Stimulated activated naive CD4-positive, alpha-beta T cell treated with Interleukin-2 at 50 U/mL for 16 hours (primary cell): ENCODE results near the gene MOB3C.

Experiments used
- DNase-seq: peaks from one replicate; lab custom pipeline; 2025; lab: John Stamatoyannopoulos, UW

Gene MOB3C

DNA sequence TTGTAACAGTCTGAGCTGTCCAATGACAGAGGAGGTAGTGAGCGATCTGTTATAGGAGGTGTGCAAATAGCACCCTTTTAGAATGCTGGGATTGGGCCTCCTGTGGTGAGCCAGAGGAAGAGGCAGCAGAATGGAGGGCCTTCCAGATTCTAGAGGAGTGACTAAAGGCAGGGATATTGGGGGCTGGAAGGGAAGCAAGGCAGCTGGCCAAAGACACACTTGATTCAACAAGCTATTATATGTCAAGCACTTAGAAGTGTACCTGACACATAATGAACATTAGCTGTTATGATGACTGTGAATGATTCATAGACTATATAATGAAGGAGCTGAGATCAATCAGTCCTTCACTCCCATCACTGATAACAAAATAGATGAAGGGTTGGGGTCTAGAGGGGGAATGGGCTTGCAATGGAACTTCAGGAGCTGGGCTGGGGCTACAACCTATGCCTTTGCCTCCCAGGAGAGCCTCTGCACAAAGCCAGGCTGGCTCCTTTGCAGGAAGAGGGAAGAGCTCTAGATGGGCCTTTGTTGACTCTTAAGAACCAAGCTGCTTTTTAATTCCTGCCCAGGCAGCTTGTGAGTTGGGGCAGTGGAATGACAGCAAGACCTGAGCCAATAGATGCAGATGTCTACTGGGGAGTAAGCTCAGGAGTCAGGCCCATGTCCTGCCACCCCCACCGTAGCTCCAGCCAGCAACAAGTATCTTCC is 10.2 kb downstream of the MOB3C start:
- DNase-seq, result no peak

DNA sequence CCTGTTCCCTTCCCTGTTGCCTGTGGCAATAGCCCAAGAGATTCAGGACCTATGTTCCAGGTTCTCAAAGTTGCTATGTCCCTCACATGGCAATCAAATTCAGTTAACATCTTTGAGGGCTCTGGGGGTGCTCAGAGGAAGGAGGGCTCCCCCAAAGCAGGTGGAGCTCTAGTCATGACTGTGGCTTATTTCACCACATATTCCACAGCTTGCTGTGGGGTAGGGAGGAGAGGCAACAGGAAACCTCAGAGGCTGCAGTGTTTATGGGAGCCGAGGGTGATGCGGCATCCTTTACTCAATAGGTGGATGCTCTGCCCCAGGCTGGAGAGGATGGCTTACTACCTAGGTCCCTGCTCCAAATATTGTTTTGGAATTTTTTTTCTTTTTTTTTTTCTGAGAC is 11.4 kb downstream of the MOB3C start:
- DNase-seq, result no peak

DNA sequence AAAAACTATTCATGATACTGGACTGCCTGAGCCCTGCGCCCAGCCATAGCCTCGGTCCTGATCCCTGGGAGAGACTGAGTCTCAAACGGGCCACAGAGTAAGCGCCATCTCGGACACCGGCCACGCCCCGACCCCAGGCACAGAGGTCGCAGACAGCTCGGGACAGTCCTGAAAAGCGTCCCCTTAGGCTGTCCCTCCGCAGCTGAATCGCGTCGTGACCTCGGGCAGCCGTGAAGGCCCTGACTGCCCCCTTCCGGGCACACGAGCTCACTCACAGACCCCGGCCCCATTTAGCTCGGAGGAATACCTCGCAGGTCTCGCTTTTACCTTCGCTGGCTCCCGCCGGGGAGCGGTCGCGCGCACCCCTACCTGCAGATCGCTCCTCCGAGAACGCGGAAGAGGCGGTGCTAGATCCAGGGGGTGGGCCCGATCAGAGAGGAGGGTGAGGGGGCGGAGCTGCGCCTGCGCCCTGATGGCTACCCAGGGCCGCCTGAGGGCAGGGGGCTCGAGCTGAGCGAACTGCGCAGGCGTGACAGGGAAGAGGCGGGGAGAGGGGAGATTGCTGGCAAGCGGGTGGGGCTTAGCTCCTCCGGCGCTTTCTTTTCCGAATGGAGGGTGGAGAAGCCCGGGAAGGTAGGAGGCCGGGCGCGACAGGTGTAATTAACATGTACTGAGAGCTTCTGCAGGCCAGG is 12.6 kb downstream of the MOB3C start, which contains the start of gene MKNK1:
TSS of gene MKNK1 (minus strand) at position 411 of the 692 bp plus-strand sequence. CDS start 20,941 bp downstream, outside the sequence.
- peak; percentile 98 for DNase-seq

- DNase-seq, result no peak
Observed at GRCh38 chr1:46603481-46603857, 13.1 kb downstream of the MOB3C start.

GRCh38 chr1:46601257-46602007 is 15.2 kb downstream of the MOB3C start:
- DNase-seq, result no peak

DNA sequence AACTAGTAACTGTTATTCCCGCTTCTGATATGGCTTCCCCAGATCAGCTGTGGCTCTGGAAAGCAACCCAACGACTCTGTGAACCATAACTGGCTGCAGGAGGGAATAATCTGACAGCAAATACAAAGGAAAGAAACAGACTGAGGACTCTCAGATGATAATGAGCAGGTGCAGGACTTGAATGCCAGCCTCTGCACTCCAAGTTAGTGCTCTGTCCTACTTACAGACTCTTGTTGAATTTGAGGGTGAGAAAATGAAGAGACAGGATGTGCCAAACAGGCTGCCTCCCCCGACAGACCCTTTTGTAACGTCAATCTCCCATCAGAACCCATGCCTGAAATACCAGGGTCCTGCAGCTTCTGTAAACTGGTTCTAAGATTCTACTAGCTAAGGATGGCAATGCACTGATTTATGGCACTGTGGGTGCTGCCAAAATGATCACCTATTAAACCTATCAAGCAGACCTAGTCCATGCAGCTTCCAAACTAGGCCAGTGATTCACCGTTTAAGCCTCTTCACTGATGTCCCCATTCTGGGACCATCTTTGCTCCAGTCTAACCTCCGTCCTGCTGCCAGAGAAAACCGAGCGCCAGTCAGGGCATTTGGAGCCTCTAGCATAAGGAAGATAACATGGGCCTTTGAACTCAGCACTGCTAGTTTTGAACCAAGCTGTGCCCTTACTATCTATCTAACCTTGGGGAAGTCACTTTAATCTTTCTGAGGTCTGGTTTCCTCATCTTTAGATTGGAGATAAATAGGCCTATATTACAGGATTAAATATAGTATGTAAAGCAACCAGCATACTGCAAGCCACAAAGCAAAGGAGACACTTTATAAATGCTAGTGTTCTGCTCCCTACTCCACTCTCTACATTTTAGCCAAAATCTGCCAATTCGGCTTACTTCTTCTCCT is 17.3 kb downstream of the MOB3C start:
- DNase-seq, result no peak

DNA sequence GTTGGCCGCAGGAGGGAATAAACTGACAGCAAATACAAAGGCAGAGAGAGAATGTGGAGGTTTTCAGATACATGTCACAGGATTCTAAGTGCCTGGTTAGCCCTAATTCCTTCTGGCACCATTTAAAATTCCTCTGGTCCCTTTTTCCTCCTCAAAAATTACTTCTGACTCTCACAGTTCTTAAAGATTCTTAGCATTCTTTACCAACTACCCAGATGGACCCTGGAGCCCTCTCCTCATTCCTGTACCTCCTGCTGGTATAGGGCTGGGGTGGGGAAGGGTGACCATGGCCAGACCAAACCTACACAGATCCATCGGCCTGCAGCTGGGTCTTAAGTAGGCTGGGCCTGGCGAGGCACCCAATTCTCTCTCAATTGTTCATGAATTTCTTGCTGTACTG is 19.8 kb downstream of the MOB3C start:
- DNase-seq, result no peak

GRCh38 chr1:46596036-46596435 is 20.6 kb downstream of the MOB3C start:
- DNase-seq, result no peak

GRCh38 chr1:46595127-46595526 is 21.5 kb downstream of the MOB3C start:
- DNase-seq, result no peak

- no peak for DNase-seq
Observed at GRCh38 chr1:46594063-46594462, 22.5 kb downstream of the MOB3C start.

- DNase-seq, result no peak
Observed at GRCh38 chr1:46592823-46593222, 23.8 kb downstream of the MOB3C start.

DNA sequence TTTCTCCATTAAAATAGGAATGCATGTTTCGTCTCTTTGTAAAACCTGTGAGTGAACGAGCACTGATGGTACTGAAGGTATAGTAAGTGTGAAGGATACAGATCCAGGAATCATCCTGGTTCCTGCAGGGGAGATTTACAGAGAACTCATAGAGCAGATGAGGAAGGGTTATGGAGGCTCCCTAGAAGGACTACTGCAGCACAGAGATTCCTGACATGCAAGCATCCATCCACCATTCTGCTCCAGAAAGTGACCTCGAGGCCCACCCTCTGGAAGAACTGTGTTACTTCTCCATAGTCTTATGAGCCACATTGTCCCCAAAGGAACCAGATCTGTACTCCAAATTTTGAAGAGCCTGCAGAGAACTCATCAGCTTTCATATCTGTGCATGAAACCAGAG is 27.1 kb downstream of the MOB3C start:
- DNase-seq, result no peak

DNA sequence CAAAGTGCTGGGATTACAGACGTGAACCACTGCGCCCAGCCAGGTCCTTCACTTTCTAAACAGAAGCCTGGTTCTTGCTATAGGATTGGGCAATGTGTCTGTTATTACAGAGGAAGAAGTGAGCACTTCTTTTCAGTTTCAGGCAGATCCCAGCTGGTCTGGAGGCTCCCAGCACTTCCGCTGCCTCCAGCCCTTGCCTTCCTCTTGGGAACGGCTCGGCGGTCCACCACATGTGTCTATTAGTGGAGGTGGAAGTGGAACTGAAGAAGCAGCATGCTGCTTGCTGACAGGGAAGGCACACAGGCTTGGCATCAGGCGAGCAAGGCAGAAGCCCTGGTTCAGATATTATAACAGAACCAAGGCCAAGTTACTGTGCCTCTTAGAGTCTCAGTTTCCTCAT is 29.5 kb downstream of the MOB3C start:
- no peak for DNase-seq

GRCh38 chr1:46585312-46585938 is 31.2 kb downstream of the MOB3C start:
- no peak for DNase-seq

- no peak for DNase-seq
Observed at GRCh38 chr1:46583494-46583893, 33.1 kb downstream of the MOB3C start.

- DNase-seq, result no peak
Observed at GRCh38 chr1:46582972-46583371, 33.6 kb downstream of the MOB3C start.

GRCh38 chr1:46581681-46582455 is 34.7 kb downstream of the MOB3C start:
- DNase-seq, result no peak

DNA sequence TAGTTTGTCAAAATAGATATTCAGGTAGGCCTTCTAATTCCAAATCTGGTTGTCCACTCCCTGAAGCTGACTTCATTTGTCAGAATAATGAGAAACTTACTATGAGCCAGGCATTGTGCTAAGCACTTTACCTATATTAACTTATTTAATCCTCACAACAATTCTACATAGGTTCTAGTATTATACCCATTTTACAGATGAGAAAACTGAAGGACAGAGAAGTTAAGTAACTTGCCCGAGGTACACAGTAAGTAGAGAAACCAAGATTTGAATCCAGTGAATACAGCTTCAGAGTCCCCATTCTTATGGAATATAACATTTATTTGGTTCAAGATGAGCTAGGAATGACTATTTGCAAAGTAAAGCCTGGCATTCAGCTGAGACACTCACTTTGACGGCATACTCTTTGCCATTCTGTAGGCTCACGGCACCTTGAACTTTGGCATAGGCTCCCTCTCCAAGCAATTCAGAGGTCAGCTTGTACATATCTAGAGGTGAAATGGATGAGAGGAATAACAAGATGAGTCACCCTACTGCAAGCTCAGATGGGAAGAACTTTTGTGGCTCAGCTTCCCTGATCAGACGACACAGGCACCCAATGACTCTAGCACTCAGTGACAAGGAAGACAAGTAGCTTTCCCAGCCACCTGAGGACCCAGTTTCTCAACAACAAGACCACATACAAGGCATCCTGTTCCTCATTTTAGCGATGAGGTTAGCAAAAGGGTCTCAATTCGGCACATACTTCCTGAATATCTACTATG is 36.3 kb downstream of the MOB3C start:
- no peak for DNase-seq

- no peak for DNase-seq
Observed at GRCh38 chr1:46577671-46578070, 38.9 kb downstream of the MOB3C start.

DNA sequence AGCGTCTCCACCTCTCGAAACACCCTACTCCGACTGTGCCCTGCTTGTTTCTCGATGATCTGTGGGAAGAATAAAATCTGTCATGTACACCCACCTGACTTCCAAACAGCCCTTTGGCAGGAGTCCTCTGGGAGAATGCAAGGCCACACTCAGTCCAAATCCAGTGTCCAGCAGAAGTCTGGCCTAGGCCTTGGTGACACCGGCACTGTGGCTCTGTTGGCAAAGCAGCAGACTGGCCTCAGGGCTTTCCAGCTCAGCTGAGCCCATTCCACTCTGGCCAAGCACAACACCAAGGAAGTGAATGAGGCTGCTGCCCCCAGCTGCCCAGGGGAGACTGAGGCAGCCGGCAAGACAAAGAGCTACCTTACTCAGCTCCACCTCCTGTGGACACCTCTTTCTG is 40.0 kb downstream of the MOB3C start:
- no peak for DNase-seq
